Neural cell (in vitro differentiated cells): Measurements from ENCODE around the gene MRPL38.

Source experiments
- CTCF ChIP-seq: fragments of 450-650 bp; IDR thresholded peaks from 2 replicates; pipeline ENCODE4 v1.5.1; 2014; ENCODE audit warnings: antibody characterized with exemption, mild to moderate bottlenecking, moderate library complexity; ENCODE audit not compliant: poor library complexity, severe bottlenecking
- RAD21 ChIP-seq: fragments of 450-650 bp; conservative IDR thresholded peaks from 2 replicates; pipeline ENCODE4 v1.6.1; 2014; ENCODE audit warnings: antibody characterized with exemption, mild to moderate bottlenecking, moderate library complexity

GRCh38 chr17:75895370-75896155 is 9.1 kb downstream of the MRPL38 start:
- TF ChIP-seq RAD21 (no peak), CTCF (no peak)
